ENCODE measurements around the gene HSDL1.

DNA sequence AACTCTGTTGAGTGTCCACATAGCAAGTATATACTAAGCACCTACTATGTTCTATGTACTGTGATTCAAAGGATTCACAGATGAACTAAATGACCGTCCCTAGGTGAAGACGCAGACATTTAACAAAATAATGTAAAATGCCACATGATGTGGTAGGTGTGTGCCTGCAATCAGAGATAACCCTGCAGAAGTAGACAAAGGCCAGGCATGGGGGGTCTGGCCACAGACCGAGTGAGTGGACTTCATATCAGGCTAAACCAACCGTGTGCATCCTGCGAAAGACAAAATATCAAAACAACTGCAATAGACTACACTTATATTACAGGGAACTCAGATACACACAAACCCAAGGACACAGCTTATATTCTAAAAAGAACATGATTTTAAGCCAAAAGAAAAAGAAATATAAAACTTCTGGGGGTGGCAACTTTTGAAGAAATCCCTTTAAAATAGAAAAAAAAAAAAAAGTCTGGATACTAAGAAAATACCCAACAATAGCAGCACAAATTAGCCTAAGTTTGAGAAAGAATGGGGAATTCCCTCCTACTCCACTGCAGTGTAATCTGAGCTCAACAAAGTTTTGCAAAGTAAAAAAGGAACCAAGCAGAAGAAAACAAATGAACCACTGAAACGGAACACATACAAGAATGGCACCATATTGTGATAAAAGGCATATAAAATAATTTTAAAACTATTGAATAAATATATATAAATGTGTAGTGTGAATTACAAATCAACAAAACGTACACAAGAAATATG is 12.3 kb downstream of the HSDL1 start:
- TF ChIP-seq, protein P1, sequence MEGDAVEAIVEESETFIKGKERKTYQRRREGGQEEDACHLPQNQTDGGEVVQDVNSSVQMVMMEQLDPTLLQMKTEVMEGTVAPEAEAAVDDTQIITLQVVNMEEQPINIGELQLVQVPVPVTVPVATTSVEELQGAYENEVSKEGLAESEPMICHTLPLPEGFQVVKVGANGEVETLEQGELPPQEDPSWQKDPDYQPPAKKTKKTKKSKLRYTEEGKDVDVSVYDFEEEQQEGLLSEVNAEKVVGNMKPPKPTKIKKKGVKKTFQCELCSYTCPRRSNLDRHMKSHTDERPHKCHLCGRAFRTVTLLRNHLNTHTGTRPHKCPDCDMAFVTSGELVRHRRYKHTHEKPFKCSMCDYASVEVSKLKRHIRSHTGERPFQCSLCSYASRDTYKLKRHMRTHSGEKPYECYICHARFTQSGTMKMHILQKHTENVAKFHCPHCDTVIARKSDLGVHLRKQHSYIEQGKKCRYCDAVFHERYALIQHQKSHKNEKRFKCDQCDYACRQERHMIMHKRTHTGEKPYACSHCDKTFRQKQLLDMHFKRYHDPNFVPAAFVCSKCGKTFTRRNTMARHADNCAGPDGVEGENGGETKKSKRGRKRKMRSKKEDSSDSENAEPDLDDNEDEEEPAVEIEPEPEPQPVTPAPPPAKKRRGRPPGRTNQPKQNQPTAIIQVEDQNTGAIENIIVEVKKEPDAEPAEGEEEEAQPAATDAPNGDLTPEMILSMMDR (IDR thresholded peaks at IDR 0.05), result no peak
- no peak for TF ChIP-seq EZH2 (IDR thresholded peaks at IDR 0.05; ENCODE audit: borderline replicate concordance, insufficient read depth, low read depth, low read length, poor library complexity, severe bottlenecking)

All from B cell (primary cell).